ENCODE data around the gene SCO1. TPM values are rescaled to one million over a fixed set of nuclear protein-coding genes. Genes with fewer than 3 reads are reported as not detected.

The SCO1 gene
- 49.3 to 57.9 TPM (median 56.1 TPM) in 5 replicates for total RNA-seq (2022; extraction: Qiagen RNA extraction)

GRCh38 chr17:10697092-10698081, at the start of gene SCO1, which contains the start of gene ADPRM:
Gene SCO1, minus strand, starts transcription at chr17:10697533. Its CDS starts 26 bp downstream, at chr17:10697507.
Gene ADPRM, plus strand, starts transcription at chr17:10697594. Its CDS starts 7,333 bp downstream, at chr17:10704927.

GRCh38 chr17:10729334-10730193, 32.2 kb upstream of the SCO1 start, which contains the start of gene TMEM220:
Gene TMEM220, minus strand, starts transcription at chr17:10730023. Its CDS starts 172 bp downstream, at chr17:10729851.

GRCh38 chr17:10657148-10657547, 40.2 kb downstream of the SCO1 start, which contains the start of gene MYH3:
Gene MYH3, minus strand, starts transcription at chr17:10657309. Its CDS starts 2,245 bp downstream, at chr17:10655064.

Other genes with a start within 250 kb of the SCO1 start
- not detected in 5 replicates for gene MYH4, start 228.0 kb downstream of the SCO1 start, total RNA-seq (2022; extraction: Qiagen RNA extraction)
- gene MYH1, start 179.0 kb downstream of the SCO1 start, total RNA-seq (2022; extraction: Qiagen RNA extraction), result not detected in 5 replicates
- gene MYH2, start 147.9 kb downstream of the SCO1 start, total RNA-seq (2022; extraction: Qiagen RNA extraction), result not detected in 5 replicates
- 0.43 to 1.3 TPM (median 0.97 TPM) in 5 replicates for gene MYH3, start 40.2 kb downstream of the SCO1 start, total RNA-seq (2022; extraction: Qiagen RNA extraction)
- gene ADPRM, start 61 bp upstream of the SCO1 start, total RNA-seq (2022; extraction: Qiagen RNA extraction), result 6.1 to 9.2 TPM (median 8.6 TPM) in 5 replicates
- gene TMEM220, start 32.5 kb upstream of the SCO1 start, total RNA-seq (2022; extraction: Qiagen RNA extraction), result 2.0 to 3.8 TPM (median 2.7 TPM) in 5 replicates
- gene TMEM238L, start 106.6 kb upstream of the SCO1 start, total RNA-seq (2022; extraction: Qiagen RNA extraction), result not detected in 5 replicates
- not detected in 5 replicates for gene PIRT, start 140.6 kb upstream of the SCO1 start, total RNA-seq (2022; extraction: Qiagen RNA extraction)

Data from A549 treated with AZD2906 at 1 μM for 4 hours (cell line).